K562 (cell line): ENCODE measurements around the gene PDIA4. TPM values are rescaled to one million over a fixed set of nuclear protein-coding genes. Genes with fewer than 3 reads are reported as not detected.

Source experiments
- AFF1 ChIP-seq, 2 experiments: fragments of 450-650 bp; IDR thresholded peaks; 2 replicates each; pipeline ENCODE4 v1.6.1; 2018; ENCODE audit warnings: mild to moderate bottlenecking in 2 of 2, low read depth in 1 of 2; ENCODE audit not compliant: partially characterized antibody in 2 of 2
- CGGBP1 ChIP-seq: fragments of 250-450 bp; sonication (Bioruptor Pico); IDR thresholded peaks from 2 replicates; pipeline ENCODE4 v1.9.0; 2021; ENCODE audit warnings: mild to moderate bottlenecking
- ETV6 ChIP-seq, 3 experiments: fragments of 150-350 bp in 1 of 3; sonication (generic) in 1 of 3; formaldehyde crosslinking in 1 of 3; IDR thresholded peaks; 2 replicates each; pipeline versions ENCODE4 v1.6.1 to v1.8.0; 2014 to 2022; ENCODE audit warnings: borderline replicate concordance in 2 of 3, low read depth in 2 of 3, antibody characterized with exemption in 1 of 3, low read length in 1 of 3, mild to moderate bottlenecking in 1 of 3, missing genetic modification reagents in 1 of 3
- HDGF ChIP-seq: fragments of 450-650 bp; IDR thresholded peaks from 2 replicates; pipeline ENCODE4 v1.6.1; 2016
- KHSRP ChIP-seq: fragments of 450-650 bp; IDR thresholded peaks from 2 replicates; pipeline ENCODE4 v1.6.1; 2017
- LARP7 ChIP-seq: fragments of 450-650 bp; IDR thresholded peaks from 2 replicates; pipeline ENCODE4 v1.6.1; 2016
- MCM5 ChIP-seq: fragments of 450-650 bp; IDR thresholded peaks from 2 replicates; pipeline ENCODE4 v1.6.1; 2016; ENCODE audit warnings: low read depth
- NBN ChIP-seq: fragments of 450-650 bp; IDR thresholded peaks from 2 replicates; pipeline ENCODE4 v1.6.1; 2016; ENCODE audit warnings: low read depth, mild to moderate bottlenecking
- NCOA4 ChIP-seq: fragments of 450-650 bp; IDR thresholded peaks from 2 replicates; pipeline ENCODE4 v1.6.1; 2018; ENCODE audit warnings: mild to moderate bottlenecking; ENCODE audit not compliant: partially characterized antibody
- POLR2H ChIP-seq: IDR thresholded peaks from 2 replicates; pipeline ENCODE4 v1.6.1; 2016; ENCODE audit warnings: missing genetic modification characterization, low read depth, mild to moderate bottlenecking, control low read depth, missing compliant biosample characterization, moderate library complexity
- POU5F1 ChIP-seq: fragments of 150-350 bp; IDR thresholded peaks from 2 replicates; pipeline ENCODE4 v1.6.1; 2014; ENCODE audit warnings: borderline replicate concordance, low read length, low read depth, mild to moderate bottlenecking; ENCODE audit not compliant: partially characterized antibody
- SFPQ ChIP-seq: fragments of 200-400 bp; formaldehyde crosslinking; IDR thresholded peaks from 2 replicates; pipeline ENCODE4 v1.6.1; 2017; ENCODE audit warnings: mild to moderate bottlenecking, low read depth, low read length, moderate library complexity
- SREBF1 ChIP-seq: fragments of 150-350 bp; IDR thresholded peaks from 2 replicates; pipeline ENCODE4 v1.6.1; 2014; ENCODE audit warnings: antibody characterized with exemption, low read depth, low read length, borderline replicate concordance
- XRCC3 ChIP-seq: fragments of 450-650 bp; IDR thresholded peaks from 2 replicates; pipeline ENCODE4 v1.6.1; 2017; ENCODE audit warnings: mild to moderate bottlenecking, moderate library complexity
- ZNF165 ChIP-seq: fragments of 250-450 bp; sonication (Bioruptor Pico); IDR thresholded peaks from 2 replicates; pipeline ENCODE4 v1.4.0; 2020; ENCODE audit warnings: borderline replicate concordance
- ZNF212 ChIP-seq: fragments of 450-650 bp; formaldehyde crosslinking; IDR thresholded peaks from 2 replicates; pipeline ENCODE4 v1.4.0; 2020; ENCODE audit warnings: mild to moderate bottlenecking
- ZNF224 ChIP-seq: sonication (generic); formaldehyde crosslinking; IDR thresholded peaks from 2 replicates; pipeline ENCODE4 v1.8.0; 2022; ENCODE audit warnings: mild to moderate bottlenecking, missing genetic modification reagents
- ZNF384 ChIP-seq: IDR thresholded peaks from 2 replicates; pipeline ENCODE4 v1.6.1; 2012; ENCODE audit warnings: low read depth, low read length, improper control_type of control experiment
- ZNF444 ChIP-seq: fragments of 250-450 bp; sonication (Bioruptor Pico); IDR thresholded peaks from 2 replicates; pipeline ENCODE4 v1.4.0; 2020; ENCODE audit warnings: mild to moderate bottlenecking, moderate library complexity
- polyA plus RNA-seq, 8 experiments: library from polyadenylated mRNA; depleted of rRNA in 4 of 8; stranded (reverse) in 5 of 8; unstranded in 3 of 8; fragments of >200 nt; fragmentation: Nextera tagmentation in 2 of 8; fragmentation: Illumina TruSeq in 1 of 8; extraction: Ambion mirVana in 2 of 8; extraction: Trizol in 1 of 8; gene quantifications; 2 replicates each; pipeline versions ENCODE4 v1.2.1 to v1.2.3, GENCODE V29; 2011 to 2014; ENCODE audit warnings: inconsistent platforms in 1 of 8, missing spikeins in 1 of 8
- total RNA-seq, 7 experiments: library from RNA; depleted of rRNA in 6 of 7; stranded (reverse); fragments of >200 nt in 6 of 7; fragmentation: Illumina TruSeq in 2 of 7; extraction: Trizol in 2 of 7; gene quantifications; 2 replicates each; pipeline versions ENCODE4 v1.2.1 to v1.2.3, GENCODE V29; 2011 to 2021; ENCODE audit warnings: low replicate concordance in 1 of 7
- TF ChIP-seq, protein P1 (sequence below): fragments of 250-450 bp; sonication (Bioruptor Pico); IDR thresholded peaks from 2 replicates; pipeline ENCODE4 v1.8.0; 2022; ENCODE audit warnings: inconsistent platforms

The PDIA4 gene
- total and polyA plus RNA-seq, 9 of the 15 experiments (the other 6 are each of a cell fraction or from before 2014, with no cell fraction given), result 9.1 to 175 (median 146) TPM

GRCh38 chr7:148962823-148963582 lies 65.3 kb downstream of the PDIA4 start (continued):
- no peak for TF ChIP-seq ETV6 (IDR thresholded peaks at IDR 0.05; ENCODE audit: borderline replicate concordance in 1 of 2, low read depth in 2 of 2, low read length in 1 of 2)
- no peak for TF ChIP-seq ETV6 (CRISPR knock-in tag; IDR thresholded peaks at IDR 0.05; ENCODE audit: borderline replicate concordance)
- TF ChIP-seq, protein P1, sequence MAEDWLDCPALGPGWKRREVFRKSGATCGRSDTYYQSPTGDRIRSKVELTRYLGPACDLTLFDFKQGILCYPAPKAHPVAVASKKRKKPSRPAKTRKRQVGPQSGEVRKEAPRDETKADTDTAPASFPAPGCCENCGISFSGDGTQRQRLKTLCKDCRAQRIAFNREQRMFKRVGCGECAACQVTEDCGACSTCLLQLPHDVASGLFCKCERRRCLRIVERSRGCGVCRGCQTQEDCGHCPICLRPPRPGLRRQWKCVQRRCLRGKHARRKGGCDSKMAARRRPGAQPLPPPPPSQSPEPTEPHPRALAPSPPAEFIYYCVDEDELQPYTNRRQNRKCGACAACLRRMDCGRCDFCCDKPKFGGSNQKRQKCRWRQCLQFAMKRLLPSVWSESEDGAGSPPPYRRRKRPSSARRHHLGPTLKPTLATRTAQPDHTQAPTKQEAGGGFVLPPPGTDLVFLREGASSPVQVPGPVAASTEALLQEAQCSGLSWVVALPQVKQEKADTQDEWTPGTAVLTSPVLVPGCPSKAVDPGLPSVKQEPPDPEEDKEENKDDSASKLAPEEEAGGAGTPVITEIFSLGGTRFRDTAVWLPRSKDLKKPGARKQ (CRISPR knock-in tag), result no peak
- TF ChIP-seq ZNF165, result no peak
- peak; percentile 32; the same call in 1 of the 2 replicates for TF ChIP-seq HDGF
- no peak for TF ChIP-seq ZNF212 (CRISPR knock-in tag)
- no peak for TF ChIP-seq ZNF224 (CRISPR knock-in tag)
- TF ChIP-seq POLR2H (tag), result peak; percentile 100
- no peak for TF ChIP-seq ZNF444 (CRISPR knock-in tag)
- 0 out of 2 replicates have a peak, but pooled peaks have one; percentile 30 for TF ChIP-seq KHSRP
- peak; percentile 87 for TF ChIP-seq ZNF384
- peak; percentile 76 to 91 for TF ChIP-seq AFF1 (IDR thresholded peaks at IDR 0.05; ENCODE audit: low read depth in 1 of 2, partially characterized antibody in 2 of 2)
- TF ChIP-seq POU5F1, result no peak
- TF ChIP-seq MCM5, result no peak
- 0 out of 2 replicates have a peak, but pooled peaks have one; percentile 26 for TF ChIP-seq LARP7
- TF ChIP-seq NBN, result no peak
- TF ChIP-seq SFPQ, result no peak
- no peak for TF ChIP-seq NCOA4
- no peak for TF ChIP-seq SREBF1
- TF ChIP-seq XRCC3, result no peak
- no peak; the same call in 1 of the 2 replicates for TF ChIP-seq CGGBP1
